IPS-15b (cell line): ENCODE results near the gene DOCK1.

Source experiments
- H3K27me3 ChIP-seq: one replicate; pipeline ENCODE4 v1.6.1; 2013; ENCODE audit warnings: low read length; ENCODE audit not compliant: control insufficient read depth, insufficient read depth
- H3K36me3 ChIP-seq: one replicate; pipeline ENCODE4 v1.6.1; 2013; ENCODE audit warnings: low read length; ENCODE audit not compliant: control insufficient read depth, insufficient read depth
- H3K4me1 ChIP-seq: one replicate; pipeline ENCODE4 v1.6.1; 2013; ENCODE audit warnings: mild to moderate bottlenecking, low read length; ENCODE audit not compliant: control insufficient read depth, insufficient read depth
- H3K4me3 ChIP-seq: one replicate; pipeline ENCODE4 v1.5.1; 2013; ENCODE audit warnings: low read depth, low read length
- H3K9ac ChIP-seq: one replicate; pipeline ENCODE4 v1.6.1; 2013; ENCODE audit warnings: low read depth, mild to moderate bottlenecking, low read length
- H3K9me3 ChIP-seq: one replicate; pipeline ENCODE4 v1.6.1; 2013; ENCODE audit warnings: mild to moderate bottlenecking, low read length; ENCODE audit not compliant: control insufficient read depth, insufficient read depth

DOCK1 gene

DNA sequence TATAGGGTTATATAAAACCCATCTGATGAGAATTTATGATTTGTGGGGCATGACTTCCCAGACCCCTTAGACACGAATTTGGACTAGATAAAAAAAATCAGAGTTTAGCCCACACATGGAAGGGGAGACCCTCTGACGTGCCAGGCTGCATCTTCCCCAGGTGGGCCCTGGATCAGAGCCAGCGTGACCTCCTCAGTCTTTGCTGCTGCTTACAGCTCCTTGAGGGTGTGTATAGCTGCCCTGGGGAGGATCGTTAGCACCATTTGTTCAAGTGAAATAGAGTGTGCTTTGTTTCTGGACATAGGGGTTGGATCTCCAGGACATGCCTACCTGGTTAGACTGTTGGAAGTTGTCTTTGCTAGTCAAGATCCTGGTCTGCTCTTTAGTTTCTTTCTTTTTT is 54.2 kb downstream of the DOCK1 start:
- Histone ChIP-seq H3K9ac (no peak overlapping the region), H3K36me3 (no peaks in the 10 kb centered on the region), H3K9me3 (no peaks in the 10 kb centered on the region), H3K4me3 (no peak overlapping the region), H3K4me1 (peaks cover 2% of the 10 kb centered on the region), H3K27me3 (no peaks in the 10 kb centered on the region)

DNA sequence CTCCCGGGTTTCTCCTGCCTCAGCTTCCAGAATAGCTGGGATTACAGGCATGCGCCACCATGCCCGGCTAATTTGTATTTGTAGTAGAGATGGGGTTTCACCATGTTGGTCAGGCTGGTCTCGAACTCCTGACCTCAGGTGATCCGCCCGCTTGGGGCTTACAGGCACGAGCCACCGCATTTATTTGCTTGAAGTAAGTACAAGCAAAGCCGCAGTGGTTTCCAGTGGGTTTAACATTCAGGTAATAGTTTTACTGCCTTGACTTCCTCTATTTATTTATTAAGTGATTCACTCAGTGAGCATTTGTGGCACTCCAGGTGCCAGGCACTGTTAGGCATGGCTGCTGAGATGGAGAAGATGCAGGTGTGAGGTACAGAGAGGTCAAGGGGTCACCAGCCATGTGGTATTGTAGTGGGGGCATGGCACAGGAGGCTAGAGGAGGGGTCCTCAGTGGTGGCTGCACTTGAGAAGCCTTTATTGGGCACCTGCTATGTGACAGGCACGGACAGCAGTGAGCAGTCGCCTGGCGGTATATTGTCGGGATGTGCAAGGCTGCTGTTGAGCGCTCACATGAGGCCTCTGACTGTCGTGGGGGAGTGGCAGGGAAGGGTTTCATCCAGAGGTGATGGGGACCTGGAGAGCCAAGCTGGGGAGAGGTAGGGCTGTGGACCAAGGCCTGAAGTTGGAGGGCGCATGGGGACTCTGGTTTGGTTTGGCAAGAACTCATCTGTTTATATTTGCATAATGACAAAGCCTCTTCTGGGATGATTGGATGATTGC is 54.9 kb downstream of the DOCK1 start:
- H3K4me3 ChIP-seq, result no peak overlapping the region
- no peaks in the 10 kb centered on the region for H3K36me3 ChIP-seq
- no peaks in the 10 kb centered on the region for H3K27me3 ChIP-seq
- H3K9me3 ChIP-seq, result no peaks in the 10 kb centered on the region
- H3K4me1 ChIP-seq, result peaks cover 2% of the 10 kb centered on the region
- H3K9ac ChIP-seq, result no peak overlapping the region

DNA sequence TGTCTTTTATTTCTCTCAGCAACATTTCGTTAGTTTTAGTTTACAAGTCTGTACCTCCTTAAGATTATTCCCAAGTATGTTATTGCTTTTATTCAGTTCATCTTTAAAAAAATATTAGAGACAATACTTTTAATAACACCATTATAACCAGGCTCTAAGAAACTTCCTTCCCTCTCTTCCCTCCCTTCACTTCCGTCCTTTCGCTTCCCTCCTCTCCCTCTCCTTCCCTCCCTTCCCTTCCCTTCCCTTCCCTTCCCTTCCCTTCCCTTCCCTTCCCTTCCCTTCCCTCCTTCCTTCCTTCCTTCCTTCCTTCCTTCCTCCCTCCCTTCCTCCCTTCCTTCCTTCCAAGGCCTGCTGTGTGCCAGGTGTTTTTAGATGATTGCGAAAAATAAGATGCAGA is 58.1 kb downstream of the DOCK1 start:
- no peaks in the 10 kb centered on the region for H3K9me3 ChIP-seq

DNA sequence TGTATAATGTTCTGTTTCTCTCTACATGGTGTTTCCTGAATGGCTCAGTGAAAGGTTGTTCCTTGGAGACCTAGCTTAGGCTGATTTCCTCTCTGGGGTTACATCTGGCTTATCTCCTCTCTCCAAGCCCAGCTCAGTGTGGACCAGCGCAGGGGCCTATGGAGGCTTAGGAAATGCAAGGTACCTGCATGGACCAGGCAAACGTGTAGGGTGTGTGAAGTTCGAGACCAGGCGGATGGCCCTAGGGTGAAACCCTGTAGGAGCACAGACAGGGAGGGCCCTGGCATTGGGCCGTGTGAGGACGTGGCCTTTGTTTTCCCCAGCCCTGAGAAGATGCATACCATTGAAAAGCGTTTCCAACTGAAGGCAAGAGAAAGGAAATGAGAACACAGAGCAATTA is 59.0 kb downstream of the DOCK1 start:
- no peak overlapping the region for H3K4me3 ChIP-seq
- H3K27me3 ChIP-seq, result no peaks in the 10 kb centered on the region
- no peaks in the 10 kb centered on the region for H3K36me3 ChIP-seq
- H3K9me3 ChIP-seq, result no peaks in the 10 kb centered on the region
- no peaks in the 10 kb centered on the region for H3K4me1 ChIP-seq
- no peak overlapping the region for H3K9ac ChIP-seq

More for the DNA sequence above, 58.1 kb downstream of the DOCK1 start:
- Histone ChIP-seq H3K4me3 (no peak overlapping the region), H3K4me1 (no peaks in the 10 kb centered on the region), H3K27me3 (no peaks in the 10 kb centered on the region), H3K36me3 (no peaks in the 10 kb centered on the region), H3K9ac (no peak overlapping the region)

DNA sequence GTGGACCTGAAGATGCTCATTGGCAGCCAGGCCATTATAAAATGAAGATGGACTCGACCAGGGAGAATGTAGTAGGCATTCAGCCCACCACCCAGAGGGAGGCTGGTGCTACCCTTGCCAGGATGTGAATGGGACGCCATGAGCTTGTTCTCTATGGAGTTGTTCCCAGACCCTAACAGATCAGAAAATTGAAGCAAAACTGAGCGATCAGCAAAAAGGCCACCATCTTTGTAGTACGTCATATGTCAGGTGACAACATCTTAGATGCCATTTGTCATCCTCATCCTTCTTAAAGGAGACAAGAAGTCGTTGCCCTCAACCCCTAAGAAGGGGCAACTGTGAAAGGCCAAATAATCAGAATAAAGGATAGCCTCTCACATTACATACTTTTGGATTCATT is 61.7 kb downstream of the DOCK1 start:
- no peaks in the 10 kb centered on the region for H3K4me1 ChIP-seq
- no peak overlapping the region for H3K9ac ChIP-seq
- H3K4me3 ChIP-seq, result no peak overlapping the region
- no peaks in the 10 kb centered on the region for H3K27me3 ChIP-seq
- no peaks in the 10 kb centered on the region for H3K9me3 ChIP-seq
- no peaks in the 10 kb centered on the region for H3K36me3 ChIP-seq

DNA sequence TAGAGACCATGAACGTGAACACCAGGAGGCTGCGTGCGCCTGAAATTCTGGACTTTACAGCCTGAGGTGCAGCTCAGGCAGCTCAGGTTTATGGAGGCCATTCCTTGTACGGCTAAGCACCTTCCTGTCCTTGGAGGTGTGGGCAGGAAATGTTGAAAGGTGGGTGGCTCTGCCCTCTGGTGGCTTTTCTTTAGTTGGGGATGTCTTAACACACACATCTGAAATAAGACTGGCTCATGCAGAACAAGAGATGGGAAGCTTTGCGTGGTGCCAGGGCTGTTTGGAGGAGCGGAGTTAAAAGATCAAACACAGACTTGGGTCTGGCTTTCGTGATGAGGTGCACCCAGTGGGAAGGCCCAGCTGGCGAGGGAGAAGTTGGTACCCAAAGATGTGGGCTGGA is 64.1 kb downstream of the DOCK1 start:
- H3K9ac ChIP-seq, result no peak overlapping the region
- H3K4me1 ChIP-seq, result no peaks in the 10 kb centered on the region
- H3K27me3 ChIP-seq, result no peaks in the 10 kb centered on the region
- no peaks in the 10 kb centered on the region for H3K36me3 ChIP-seq
- no peaks in the 10 kb centered on the region for H3K9me3 ChIP-seq
- H3K4me3 ChIP-seq, result no peak overlapping the region

DNA sequence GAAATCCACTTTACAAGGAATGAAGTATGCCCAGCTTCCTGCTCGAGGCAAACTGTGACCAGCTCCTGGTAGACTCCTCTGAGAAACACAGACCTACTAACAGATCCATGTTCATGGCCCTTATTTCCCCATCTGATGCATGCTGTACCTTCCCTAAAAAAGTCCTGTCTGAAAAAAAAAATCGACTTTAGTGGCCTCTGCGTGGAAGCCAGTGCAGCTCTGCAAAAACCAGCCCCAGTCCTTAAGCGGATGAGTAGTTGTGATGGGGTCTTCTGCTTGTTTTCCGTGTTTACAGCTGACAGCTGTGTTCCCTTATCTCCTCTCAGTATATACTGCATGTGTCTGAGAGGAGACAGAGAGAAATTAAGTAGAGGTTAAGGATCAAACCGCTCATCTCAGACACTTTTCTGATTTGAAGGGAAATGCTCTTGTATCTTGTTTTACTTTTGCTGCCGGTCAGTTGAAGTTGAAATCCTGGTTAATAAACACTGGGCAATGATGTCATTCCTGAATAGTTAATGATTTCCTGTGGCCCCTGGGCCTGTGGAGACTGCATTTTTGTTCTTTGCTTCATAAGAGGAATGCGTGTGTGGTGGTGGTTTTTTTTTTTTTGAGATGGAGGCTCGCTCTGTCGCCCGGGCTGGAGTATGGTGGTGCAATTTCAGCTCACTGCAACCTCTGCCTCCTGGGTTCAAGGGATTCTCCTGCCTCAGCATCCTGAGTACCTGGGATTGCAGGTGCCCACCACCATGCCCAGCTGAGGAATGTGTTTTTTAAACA is 67.6 kb downstream of the DOCK1 start:
- no peaks in the 10 kb centered on the region for H3K9me3 ChIP-seq
- H3K4me3 ChIP-seq, result no peak overlapping the region
- H3K27me3 ChIP-seq, result no peaks in the 10 kb centered on the region
- no peaks in the 10 kb centered on the region for H3K4me1 ChIP-seq
- no peaks in the 10 kb centered on the region for H3K36me3 ChIP-seq
- no peak overlapping the region for H3K9ac ChIP-seq

DNA sequence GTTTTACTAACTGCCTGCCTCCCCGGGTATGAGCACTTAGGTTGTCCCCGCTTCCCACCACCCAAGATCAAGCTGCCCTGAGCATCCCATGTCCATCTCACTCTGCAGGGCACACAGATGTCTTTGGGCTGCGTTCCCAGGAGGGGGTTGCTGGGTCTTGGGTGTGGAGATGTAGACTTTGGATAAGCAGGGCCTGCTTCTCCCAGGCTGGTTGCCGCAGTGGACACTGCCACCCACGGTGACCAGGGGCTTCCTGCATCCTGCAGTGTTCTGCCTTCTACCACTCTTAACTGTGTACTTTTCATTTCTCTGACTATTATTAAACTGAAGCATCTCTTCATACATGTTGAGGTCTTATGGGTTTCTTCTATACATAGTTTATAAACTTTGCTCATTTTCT is 70.0 kb downstream of the DOCK1 start:
- no peak overlapping the region for H3K9ac ChIP-seq
- H3K4me3 ChIP-seq, result no peak overlapping the region
- H3K36me3 ChIP-seq, result no peaks in the 10 kb centered on the region
- no peaks in the 10 kb centered on the region for H3K4me1 ChIP-seq
- H3K9me3 ChIP-seq, result no peaks in the 10 kb centered on the region
- no peaks in the 10 kb centered on the region for H3K27me3 ChIP-seq

DNA sequence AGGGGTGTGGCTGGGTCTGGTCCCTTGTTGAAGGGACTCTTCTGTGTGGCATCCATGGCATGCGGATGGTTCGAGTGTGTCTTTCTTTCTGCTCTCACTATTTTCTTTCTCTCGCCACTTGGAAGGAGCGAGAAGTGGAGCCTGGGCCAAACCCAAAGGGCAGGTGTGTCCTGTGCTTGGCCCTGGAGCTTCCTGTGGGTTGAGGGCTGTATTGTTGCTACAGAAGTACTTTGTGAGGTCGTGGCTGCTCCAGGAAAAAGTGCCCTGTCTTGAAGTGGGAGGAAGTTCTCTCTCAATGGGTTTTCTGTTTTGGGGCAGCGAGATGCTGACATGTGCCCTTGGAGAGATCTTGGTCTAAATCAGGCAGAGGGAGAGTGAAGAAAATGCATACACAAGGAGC is 72.0 kb downstream of the DOCK1 start:
- no peaks in the 10 kb centered on the region for H3K36me3 ChIP-seq
- peaks cover 5% of the 10 kb centered on the region for H3K4me1 ChIP-seq
- H3K4me3 ChIP-seq, result no peak overlapping the region
- H3K9ac ChIP-seq, result no peak overlapping the region
- H3K9me3 ChIP-seq, result no peaks in the 10 kb centered on the region
- no peaks in the 10 kb centered on the region for H3K27me3 ChIP-seq

DNA sequence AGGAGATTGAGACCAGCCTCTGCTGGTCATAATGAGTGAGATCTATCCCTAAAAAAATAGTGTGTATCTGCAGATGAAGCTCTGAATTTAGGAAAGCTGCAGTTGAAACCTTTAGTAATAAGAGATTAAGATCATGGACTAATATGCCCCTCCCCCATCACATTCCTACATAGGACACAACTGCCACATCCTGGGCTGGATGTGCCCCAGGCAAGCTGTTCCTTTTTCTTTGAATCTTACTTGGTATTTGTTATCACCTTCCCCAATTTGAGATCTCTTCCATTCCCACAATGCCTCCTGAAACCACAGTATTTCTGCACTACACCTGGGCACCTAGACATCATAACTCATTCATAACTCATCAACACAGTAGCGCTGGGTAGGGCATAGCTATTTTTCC is 74.1 kb downstream of the DOCK1 start:
- H3K36me3 ChIP-seq, result no peaks in the 10 kb centered on the region
- H3K27me3 ChIP-seq, result no peaks in the 10 kb centered on the region
- H3K4me3 ChIP-seq, result no peak overlapping the region
- peaks cover 5% of the 10 kb centered on the region for H3K4me1 ChIP-seq
- H3K9ac ChIP-seq, result no peak overlapping the region
- no peaks in the 10 kb centered on the region for H3K9me3 ChIP-seq

DNA sequence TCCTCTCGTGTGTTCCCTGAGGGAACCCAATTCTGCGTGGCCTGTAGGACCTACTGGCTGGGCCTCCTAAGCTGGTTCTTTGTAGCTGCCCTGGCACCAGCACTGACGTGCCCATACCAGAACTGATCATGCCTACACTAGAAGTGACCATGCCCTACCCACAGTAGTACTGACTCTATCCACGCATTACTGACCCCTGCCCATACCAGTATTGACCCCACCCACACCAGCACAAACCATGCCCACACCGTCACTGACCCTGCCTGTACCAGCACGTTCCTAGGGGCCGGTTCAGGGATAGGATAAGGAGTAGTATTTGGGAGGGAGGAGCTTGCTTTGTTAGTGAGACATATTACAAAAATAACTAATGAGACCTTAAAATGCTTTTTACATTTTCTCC is 88.0 kb downstream of the DOCK1 start:
- Histone ChIP-seq H3K36me3 (peaks cover 4% of the 10 kb centered on the region), H3K4me3 (no peak overlapping the region), H3K9ac (no peak overlapping the region), H3K9me3 (no peaks in the 10 kb centered on the region), H3K27me3 (no peaks in the 10 kb centered on the region), H3K4me1 (no peaks in the 10 kb centered on the region)
